HG02852 (cell line): ENCODE results near the gene CSF1.
"Not testable (repeated sequence)": the region's sequence is repeated elsewhere in the genome, so short reads cannot be mapped to it uniquely, and the experiment has no call there.

Source experiments
- ATAC-seq: cut with Tn5 transposase; IDR thresholded peaks from one replicate; pipeline ENCODE4 v1.9.1; 2021; ENCODE audit warnings: mild to moderate bottlenecking, moderate library complexity; ENCODE audit not compliant: unreplicated experiment

CSF1 gene

DNA sequence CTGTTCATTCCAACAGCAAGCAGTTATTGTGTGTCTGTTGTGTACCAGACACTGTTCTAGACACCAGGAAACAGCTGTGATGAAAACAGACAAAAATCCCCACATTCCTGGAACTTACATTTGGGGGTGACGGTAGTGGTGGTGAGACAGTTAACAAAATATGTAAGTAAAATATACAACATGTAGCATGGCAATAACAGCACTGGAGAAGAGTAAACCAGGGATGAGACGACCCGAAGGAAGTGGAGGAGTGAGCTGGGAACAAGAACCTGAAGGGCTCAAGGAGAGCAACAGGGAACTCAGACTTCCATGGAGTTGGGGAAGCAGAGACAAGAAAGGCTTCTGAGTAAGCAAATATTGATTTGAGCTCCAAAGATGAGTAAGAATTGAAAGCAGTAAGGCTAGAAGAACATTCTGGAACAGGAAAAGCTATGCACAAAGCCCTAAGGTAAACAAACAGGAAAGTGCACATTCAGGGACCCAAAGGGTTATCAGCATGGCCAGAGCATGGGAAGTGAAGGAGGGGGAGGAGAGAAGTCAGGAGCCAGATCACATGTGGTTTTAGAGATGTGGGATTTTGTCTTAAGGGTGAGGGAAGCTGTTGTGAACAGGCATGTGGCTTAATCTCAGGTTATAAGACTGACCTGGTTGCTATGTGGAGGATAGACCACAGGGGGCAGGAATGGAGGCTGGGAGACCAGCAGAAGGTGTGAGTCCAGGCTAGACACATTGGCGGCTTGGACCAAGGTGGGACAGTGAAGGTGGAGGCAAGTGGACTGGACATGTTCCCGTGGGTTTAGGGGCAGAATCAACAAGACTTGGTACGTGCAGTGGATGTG, 7.3 kb downstream of the CSF1 start:
- ATAC-seq = no peak

GRCh38 chr1:109918671-109919070, 8.0 kb downstream of the CSF1 start:
- ATAC-seq = no peak

DNA sequence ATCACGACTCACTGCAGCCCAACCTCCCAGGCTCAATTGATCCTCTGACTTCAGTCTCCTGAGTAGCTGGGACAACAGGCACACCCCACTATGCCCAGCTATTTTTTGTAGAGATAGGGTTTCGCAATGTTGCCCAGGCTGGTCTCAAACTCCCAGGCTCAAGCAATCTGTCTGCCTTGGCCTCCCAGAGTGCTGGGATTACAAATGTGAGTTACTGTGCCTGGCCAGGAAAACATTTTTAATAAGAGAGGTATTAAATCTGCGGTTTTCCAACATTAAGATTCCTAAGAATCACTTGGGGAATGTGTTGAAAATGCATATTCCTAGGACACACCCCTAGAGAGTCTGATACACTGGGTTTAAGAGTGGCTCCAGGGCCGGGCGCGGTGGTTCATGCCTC, 8.7 kb downstream of the CSF1 start:
- no peak for ATAC-seq

GRCh38 chr1:109920391-109920790, 9.7 kb downstream of the CSF1 start:
- not testable (repeated sequence) for ATAC-seq

GRCh38 chr1:109922326-109922725, 11.7 kb downstream of the CSF1 start:
- ATAC-seq = no peak

- ATAC-seq = no peak
Measured at GRCh38 chr1:109923131-109923945, 12.7 kb downstream of the CSF1 start.

DNA sequence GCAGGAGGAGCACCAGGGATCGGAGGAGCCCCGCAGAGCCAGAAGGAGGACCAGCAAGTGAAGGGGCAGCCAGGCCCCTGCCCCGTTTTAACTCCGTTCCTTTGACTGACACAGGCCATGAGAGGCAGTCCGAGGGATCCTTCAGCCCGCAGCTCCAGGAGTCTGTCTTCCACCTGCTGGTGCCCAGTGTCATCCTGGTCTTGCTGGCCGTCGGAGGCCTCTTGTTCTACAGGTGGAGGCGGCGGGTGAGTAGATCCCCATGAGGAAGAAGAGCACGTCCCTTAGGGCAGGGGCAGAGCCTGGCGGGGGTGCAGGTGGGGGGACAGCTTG, 13.3 kb downstream of the CSF1 start:
- ATAC-seq = no peak

- ATAC-seq = no peak
Measured at GRCh38 chr1:109924316-109924715, 13.7 kb downstream of the CSF1 start.

DNA sequence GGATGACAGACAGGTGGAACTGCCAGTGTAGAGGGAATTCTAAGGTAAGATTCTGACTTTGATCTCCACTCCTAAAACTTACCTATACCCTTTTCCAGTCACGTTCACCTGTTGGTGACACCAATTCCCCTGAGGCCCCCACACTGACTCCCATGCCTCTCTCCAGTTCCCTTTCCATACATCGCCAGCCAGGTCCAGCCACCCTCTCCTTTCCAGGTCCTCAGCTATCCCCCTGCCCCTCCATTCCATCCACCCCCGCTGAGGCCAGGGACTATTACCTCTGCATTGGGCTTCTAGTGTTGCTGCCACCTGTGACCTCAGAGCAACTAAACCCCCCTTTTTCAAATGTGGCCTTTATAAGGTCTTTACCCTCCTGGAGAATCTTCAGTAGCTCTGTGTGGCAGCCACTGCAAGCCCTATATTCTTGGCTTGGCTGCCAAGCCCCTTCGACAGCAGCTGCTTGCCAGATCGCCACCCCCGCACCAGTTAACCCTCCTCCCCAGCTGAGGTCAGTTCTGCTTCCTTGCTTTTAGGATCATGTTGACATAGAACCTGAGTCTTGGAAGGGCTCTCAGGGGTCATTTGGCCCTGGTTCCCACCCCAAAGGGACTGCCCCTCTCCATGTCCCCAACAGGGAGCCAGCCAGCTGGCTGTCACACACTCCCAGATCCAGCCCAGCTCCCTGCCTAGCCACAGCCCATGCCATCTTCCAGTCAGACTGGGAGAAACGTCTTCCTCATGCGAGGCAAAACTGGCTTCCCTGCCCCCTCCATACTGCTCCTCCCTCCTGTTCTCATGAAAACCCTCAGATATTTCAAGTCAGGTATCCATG, 14.7 kb downstream of the CSF1 start:
- no peak for ATAC-seq

- no peak for ATAC-seq
Measured at GRCh38 chr1:109926662-109927300, 16.1 kb downstream of the CSF1 start.

GRCh38 chr1:109927356-109927755, 16.7 kb downstream of the CSF1 start:
- ATAC-seq = no peak

DNA sequence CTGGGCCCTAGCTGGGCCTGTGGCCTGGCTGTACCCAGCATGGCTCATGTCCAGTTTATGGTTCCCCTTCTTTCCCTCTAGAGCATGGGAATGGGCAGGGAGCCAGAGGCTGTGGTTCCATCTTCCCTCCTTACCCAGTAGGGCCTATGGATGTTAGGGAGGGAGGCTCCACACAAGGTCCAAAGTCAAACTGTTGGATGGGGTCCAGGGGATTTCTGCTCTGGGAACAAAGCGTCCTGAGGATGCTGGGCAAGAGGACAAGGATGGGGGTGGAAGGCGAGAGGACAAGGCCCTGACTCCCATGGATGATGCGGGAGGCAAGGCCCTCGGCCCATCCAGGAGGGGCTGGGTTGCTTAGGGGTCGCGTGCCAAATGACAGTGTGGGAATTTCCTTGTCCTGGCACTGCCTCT, 17.3 kb downstream of the CSF1 start:
- no peak for ATAC-seq

DNA sequence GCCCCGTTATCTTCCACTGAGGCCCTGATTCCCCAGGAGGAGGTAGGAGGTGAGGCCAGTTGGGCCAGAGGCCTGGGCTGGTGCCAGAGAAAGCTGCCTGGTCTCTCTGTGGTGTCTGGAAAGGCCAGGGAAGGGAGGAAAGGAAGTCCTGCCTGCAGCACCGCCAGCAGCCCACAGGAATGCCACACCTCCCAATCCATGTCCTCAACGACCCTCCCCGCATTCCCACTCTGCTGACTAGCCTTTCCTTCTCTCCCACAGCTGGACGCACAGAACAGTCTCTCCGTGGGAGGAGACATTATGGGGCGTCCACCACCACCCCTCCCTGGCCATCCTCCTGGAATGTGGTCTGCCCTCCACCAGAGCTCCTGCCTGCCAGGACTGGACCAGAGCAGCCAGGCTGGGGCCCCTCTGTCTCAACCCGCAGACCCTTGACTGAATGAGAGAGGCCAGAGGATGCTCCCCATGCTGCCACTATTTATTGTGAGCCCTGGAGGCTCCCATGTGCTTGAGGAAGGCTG, 18.0 kb downstream of the CSF1 start:
- no peak for ATAC-seq

GRCh38 chr1:109929170-109929569, 18.5 kb downstream of the CSF1 start:
- ATAC-seq = no peak

GRCh38 chr1:109929588-109930251, 19.1 kb downstream of the CSF1 start:
- no peak for ATAC-seq

- ATAC-seq = no peak
Measured at GRCh38 chr1:109930252-109930993, 19.8 kb downstream of the CSF1 start.

DNA sequence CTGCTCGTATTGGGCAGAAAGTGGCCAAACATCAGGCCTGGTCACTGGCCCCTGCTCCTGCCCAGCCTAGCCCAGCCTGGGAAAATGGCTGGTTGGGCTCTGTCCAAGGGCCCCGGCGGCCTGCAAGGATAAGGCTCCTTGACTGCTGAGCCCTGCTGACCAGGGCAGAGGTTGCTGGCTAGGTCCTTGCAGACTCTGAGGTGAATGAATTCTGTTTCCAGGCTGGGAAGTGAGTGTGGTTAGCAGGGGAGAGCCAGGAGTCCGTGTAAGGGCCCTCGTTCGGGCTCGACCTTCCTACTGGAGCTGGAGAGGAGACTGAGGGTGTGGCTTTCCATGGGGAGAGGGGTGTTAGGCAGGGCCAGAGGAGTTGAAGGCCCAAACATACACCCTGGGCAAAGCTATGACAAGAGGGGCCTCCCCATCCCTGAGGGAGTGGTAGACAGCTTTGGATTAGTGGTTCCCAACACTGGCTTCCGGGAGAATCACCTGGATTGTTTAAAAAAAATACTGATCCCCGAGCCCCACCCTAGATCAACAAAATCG, 20.6 kb downstream of the CSF1 start:
- ATAC-seq = no peak

- no peak for ATAC-seq
Measured at GRCh38 chr1:109931911-109932636, 21.4 kb downstream of the CSF1 start.
